Cardiac muscle cell (in vitro differentiated cells and primary cell): Measurements from ENCODE around the gene C10orf105. TPM values are rescaled to one million over a fixed set of nuclear protein-coding genes. Genes with fewer than 3 reads are reported as not detected.
A peak's percentile ranks its signal among the peaks of the same experiment; 100 is the strongest.

ENCODE experiments used
- DNase-seq, 2 donors: peaks; one replicate each; pipeline versions ENCODE4 v3.0.0 to v3.0.0-alpha.2; 2010 to 2017; ENCODE audit warnings: low read depth in 1 of 2, low spot score in 1 of 2
- H3K27ac ChIP-seq: fragments of 200-600 bp; sonication (generic); 2 replicates; pipeline ENCODE4 v1.5.1; 2016
- H3K27me3 ChIP-seq: fragments of 200-600 bp; sonication (generic); 2 replicates; pipeline ENCODE4 v1.6.0; 2016; ENCODE audit warnings: control low read depth
- H3K36me3 ChIP-seq: fragments of 200-600 bp; sonication (generic); 2 replicates; pipeline ENCODE4 v1.5.1; 2016; ENCODE audit warnings: control low read depth
- H3K4me1 ChIP-seq: fragments of 200-600 bp; sonication (generic); 2 replicates; pipeline ENCODE4 v1.8.1; 2017; ENCODE audit warnings: low read depth, mild to moderate bottlenecking, mixed run types
- H3K4me3 ChIP-seq: fragments of 200-600 bp; sonication (generic); 2 replicates; pipeline ENCODE4 v1.5.1; 2016; ENCODE audit warnings: mild to moderate bottlenecking
- H3K9me3 ChIP-seq: fragments of 200-600 bp; sonication (generic); 2 replicates; pipeline ENCODE4 v1.5.1; 2017; ENCODE audit warnings: low read depth, mild to moderate bottlenecking, control low read depth
- polyA plus RNA-seq: library from polyadenylated mRNA; unstranded; fragments of >200 nt; fragmentation: Nextera tagmentation; extraction: Ambion mirVana; gene quantifications from 2 replicates; pipeline ENCODE4 v1.2.1, GENCODE V29; 2016
- total RNA-seq: library from RNA; depleted of rRNA; stranded (reverse); fragments of >200 nt; gene quantifications from 2 replicates; pipeline ENCODE4 v1.2.3, GENCODE V29; 2016
- TF ChIP-seq, protein P1 (sequence below): IDR thresholded peaks from 2 replicates; pipeline ENCODE4 v1.5.1; 2012; ENCODE audit warnings: low read depth, mild to moderate bottlenecking, low read length

Gene C10orf105
- total and polyA plus RNA-seq, 2 experiments from 2014 or later = 0.03 TPM; not detected in 1

DNA sequence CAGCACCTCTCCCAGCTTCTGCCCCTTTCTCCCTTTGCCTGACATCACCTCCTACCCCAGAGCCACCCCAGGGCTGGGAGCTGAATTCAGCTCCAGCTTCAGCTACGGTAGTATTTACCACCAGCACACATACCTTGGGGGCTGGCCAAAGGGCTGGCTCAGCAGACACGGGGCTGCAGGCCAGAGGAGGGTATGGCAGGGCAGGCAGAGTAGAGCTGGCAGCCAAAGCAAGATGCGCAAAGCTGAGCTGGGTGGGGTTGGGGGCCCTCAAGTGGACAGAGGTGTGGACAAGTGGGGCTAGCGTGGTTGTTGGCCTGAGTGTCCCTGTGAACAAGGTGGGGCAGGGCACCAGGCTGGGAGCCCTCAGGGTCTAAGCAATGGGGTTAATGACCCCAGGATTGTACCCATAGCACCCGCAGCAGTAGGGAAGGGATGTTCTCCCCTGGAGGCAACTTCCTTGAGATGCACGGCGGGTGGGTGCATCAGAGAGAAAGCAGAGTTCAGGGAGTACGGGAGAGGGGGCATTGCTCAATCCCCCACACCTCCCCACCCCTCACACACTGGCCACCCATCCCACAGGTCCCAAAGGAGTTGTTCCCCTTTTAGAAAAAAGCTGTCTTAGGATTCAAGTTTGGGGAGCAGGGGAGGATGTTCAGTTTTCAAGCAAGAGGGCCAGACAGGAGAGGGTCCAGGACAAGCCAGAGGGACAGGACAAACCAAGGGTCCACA, 45.8 kb upstream of the C10orf105 start:
- no peak overlapping the region for H3K27ac ChIP-seq

GRCh38 chr10:71763352-71764127, 44.0 kb upstream of the C10orf105 start:
- TF ChIP-seq, protein P1, sequence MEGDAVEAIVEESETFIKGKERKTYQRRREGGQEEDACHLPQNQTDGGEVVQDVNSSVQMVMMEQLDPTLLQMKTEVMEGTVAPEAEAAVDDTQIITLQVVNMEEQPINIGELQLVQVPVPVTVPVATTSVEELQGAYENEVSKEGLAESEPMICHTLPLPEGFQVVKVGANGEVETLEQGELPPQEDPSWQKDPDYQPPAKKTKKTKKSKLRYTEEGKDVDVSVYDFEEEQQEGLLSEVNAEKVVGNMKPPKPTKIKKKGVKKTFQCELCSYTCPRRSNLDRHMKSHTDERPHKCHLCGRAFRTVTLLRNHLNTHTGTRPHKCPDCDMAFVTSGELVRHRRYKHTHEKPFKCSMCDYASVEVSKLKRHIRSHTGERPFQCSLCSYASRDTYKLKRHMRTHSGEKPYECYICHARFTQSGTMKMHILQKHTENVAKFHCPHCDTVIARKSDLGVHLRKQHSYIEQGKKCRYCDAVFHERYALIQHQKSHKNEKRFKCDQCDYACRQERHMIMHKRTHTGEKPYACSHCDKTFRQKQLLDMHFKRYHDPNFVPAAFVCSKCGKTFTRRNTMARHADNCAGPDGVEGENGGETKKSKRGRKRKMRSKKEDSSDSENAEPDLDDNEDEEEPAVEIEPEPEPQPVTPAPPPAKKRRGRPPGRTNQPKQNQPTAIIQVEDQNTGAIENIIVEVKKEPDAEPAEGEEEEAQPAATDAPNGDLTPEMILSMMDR = no peak
- Histone ChIP-seq H3K27me3 (no peaks in the 10 kb centered on the region), H3K4me1 (no peaks in the 10 kb centered on the region), H3K36me3 (no peaks in the 10 kb centered on the region), H3K27ac (no peak overlapping the region), H3K4me3 (no peak overlapping the region), H3K9me3 (no peaks in the 10 kb centered on the region)
- no peak for DNase-seq

More for the DNA sequence above, 45.8 kb upstream of the C10orf105 start:
- no peak overlapping the region for H3K4me3 ChIP-seq
- TF ChIP-seq, protein P1 = no peak
- H3K36me3 ChIP-seq = no peaks in the 10 kb centered on the region
- DNase-seq = peak in 1 of 2 donors; percentile 60
- H3K4me1 ChIP-seq = no peaks in the 10 kb centered on the region
- no peaks in the 10 kb centered on the region for H3K27me3 ChIP-seq
- no peaks in the 10 kb centered on the region for H3K9me3 ChIP-seq

DNA sequence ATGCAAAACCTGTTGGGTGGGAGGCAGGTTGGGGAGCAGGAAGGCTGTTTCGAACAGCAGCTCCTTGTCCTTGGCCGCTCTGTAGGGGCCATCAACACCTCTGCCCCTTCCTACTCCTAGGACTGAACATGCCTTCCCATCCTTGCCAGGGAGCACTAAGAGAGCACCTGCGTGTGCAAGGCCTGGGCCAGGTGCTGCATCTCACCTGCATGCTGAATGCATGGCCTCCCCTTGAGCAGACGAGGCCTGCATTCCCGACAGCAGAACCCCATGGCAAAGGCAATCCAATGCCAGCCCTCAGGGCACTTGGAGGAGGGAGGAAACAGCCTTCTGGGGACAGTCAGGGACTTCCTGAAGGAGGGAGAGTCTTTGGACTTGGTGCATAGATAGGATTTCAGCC, 42.7 kb upstream of the C10orf105 start:
- no peak for DNase-seq
- no peaks in the 10 kb centered on the region for H3K4me1 ChIP-seq
- H3K9me3 ChIP-seq = no peaks in the 10 kb centered on the region

GRCh38 chr10:71761541-71762113, 42.0 kb upstream of the C10orf105 start:
- no peaks in the 10 kb centered on the region for H3K9me3 ChIP-seq
- no peak for DNase-seq
- no peak overlapping the region for H3K4me3 ChIP-seq
- no peaks in the 10 kb centered on the region for H3K4me1 ChIP-seq
- TF ChIP-seq, protein P1 = no peak
- no peak overlapping the region for H3K27ac ChIP-seq
- H3K27me3 ChIP-seq = no peaks in the 10 kb centered on the region
- no peaks in the 10 kb centered on the region for H3K36me3 ChIP-seq

More for the DNA sequence above, 42.7 kb upstream of the C10orf105 start:
- TF ChIP-seq, protein P1 = no peak
- H3K4me3 ChIP-seq = no peak overlapping the region
- no peaks in the 10 kb centered on the region for H3K27me3 ChIP-seq
- no peak overlapping the region for H3K27ac ChIP-seq
- no peaks in the 10 kb centered on the region for H3K36me3 ChIP-seq

- no peaks in the 10 kb centered on the region for H3K4me1 ChIP-seq
- no peak overlapping the region for H3K4me3 ChIP-seq
- H3K27me3 ChIP-seq = no peaks in the 10 kb centered on the region
- no peaks in the 10 kb centered on the region for H3K36me3 ChIP-seq
- DNase-seq = no peak
- no peak overlapping the region for H3K27ac ChIP-seq
- TF ChIP-seq, protein P1 = no peak
- no peaks in the 10 kb centered on the region for H3K9me3 ChIP-seq
Observed at GRCh38 chr10:71761105-71761511, 41.5 kb upstream of the C10orf105 start.
